GM12878 (cell line): Measurements from ENCODE around the gene LCT. TPM values are rescaled to one million over a fixed set of nuclear protein-coding genes. Genes with fewer than 3 reads are reported as not detected.

Experiments used
- ATAC-seq: fragments of 200-7000 bp; cut with Tn5 transposase; 3 replicates; pipeline ENCODE4 v1.9.1; 2020; ENCODE audit warnings: mild to moderate bottlenecking, moderate library complexity
- BruUV-seq: library from RNA; stranded (reverse); fragments of 400-500 nt; replicated peaks from 2 replicates; lab custom pipeline; 2021; lab: Mats Ljungman, UMichigan
- CTCF ChIA-PET: fragments of 300-600 bp; sonication (Branson Sonifier 250); formaldehyde crosslinking; extraction: SDS; loops from one replicate; lab custom pipeline; 2021; ENCODE audit warnings: inconsistent platforms; lab: Yijun Ruan, JAX
- POLR2A ChIA-PET: fragments of 350-600 bp; formaldehyde crosslinking; extraction: SDS; loops from one replicate; lab custom pipeline; 2021; ENCODE audit warnings: inconsistent platforms; lab: Charles Lee
- RAD21 ChIA-PET: fragments of 300-600 bp; sonication (Branson Sonifier 250); formaldehyde crosslinking; loops from one replicate; lab custom pipeline; 2023; ENCODE audit warnings: antibody characterized with exemption; ENCODE audit not compliant: unreplicated experiment; lab: Charles Lee
- SMC1A ChIA-PET: fragments of 300-600 bp; sonication (Branson Sonifier 250); formaldehyde crosslinking; loops from one replicate; lab custom pipeline; 2023; ENCODE audit not compliant: unreplicated experiment, uncharacterized antibody; lab: Charles Lee
- DNase-seq: peaks from one replicate; pipeline ENCODE4 v3.0.0-alpha.2; 2011; ENCODE audit warnings: low read depth, low spot score
- FAIRE-seq: peaks from 3 replicates; lab custom pipeline; 2011; peaks lifted over from hg19 to GRCh38; lab: Jason Lieb, UNC
- H2AFZ ChIP-seq: 2 replicates; pipeline ENCODE4 v1.6.0; 2011; ENCODE audit warnings: low read depth, low read length, control low read depth; ENCODE audit not compliant: control insufficient read depth
- H3K27ac ChIP-seq: 2 replicates; pipeline ENCODE4 v1.5.1; 2011; ENCODE audit warnings: control low read depth; ENCODE audit not compliant: control insufficient read depth, insufficient read depth
- H3K27me3 ChIP-seq, 2 experiments: replicated peaks in 1 of 2; 2 replicates each; pipeline versions ENCODE4 v1.6.0 to v1.6.1; 2011; ENCODE audit warnings: low read length in 1 of 2; ENCODE audit not compliant: control insufficient read depth in 2 of 2, insufficient read depth in 2 of 2
- H3K36me3 ChIP-seq, 2 experiments: 2 replicates each; pipeline ENCODE4 v1.5.1; 2011; ENCODE audit warnings: low read length in 1 of 2; ENCODE audit not compliant: control insufficient read depth in 2 of 2, insufficient read depth in 2 of 2
- H3K4me1 ChIP-seq: 2 replicates; pipeline ENCODE4 v1.6.1; 2011; ENCODE audit warnings: mild to moderate bottlenecking, low read length, moderate library complexity, mixed read lengths; ENCODE audit not compliant: control insufficient read depth, insufficient read depth
- H3K4me2 ChIP-seq: 2 replicates; pipeline ENCODE4 v1.6.0; 2011; ENCODE audit warnings: control low read depth; ENCODE audit not compliant: control insufficient read depth, insufficient read depth
- H3K4me3 ChIP-seq: fragments of 200-600 bp; sonication (generic); 2 replicates; pipeline ENCODE4 v1.5.1; 2016
- H3K79me2 ChIP-seq: 2 replicates; pipeline ENCODE4 v1.6.0; 2011; ENCODE audit warnings: low read length; ENCODE audit not compliant: control insufficient read depth, insufficient read depth
- H3K9ac ChIP-seq: 2 replicates; pipeline ENCODE4 v1.8.0; 2011; ENCODE audit warnings: low read length, control low read depth, mixed read lengths; ENCODE audit not compliant: control insufficient read depth, insufficient read depth
- H3K9me3 ChIP-seq: replicated peaks from 3 replicates; pipeline ENCODE4 v1.5.1; 2011; ENCODE audit warnings: mild to moderate bottlenecking, low read length; ENCODE audit not compliant: control insufficient read depth, insufficient read depth
- H4K20me1 ChIP-seq: 2 replicates; pipeline ENCODE4 v1.6.0; 2011; ENCODE audit not compliant: control insufficient read depth, insufficient read depth
- CBFB ChIP-seq: IDR thresholded peaks from 2 replicates; pipeline ENCODE4 v1.6.1; 2016; ENCODE audit warnings: antibody characterized with exemption, low read depth
- CHD2 ChIP-seq: IDR thresholded peaks from 2 replicates; pipeline ENCODE4 v1.6.1; 2011; ENCODE audit warnings: low read depth, low read length, improper control_type of control experiment, borderline replicate concordance
- POLR2A ChIP-seq: IDR thresholded peaks from 2 replicates; pipeline ENCODE4 v1.6.1; 2011; ENCODE audit warnings: low read depth, mild to moderate bottlenecking, low read length
- SIX5 ChIP-seq: IDR thresholded peaks from 2 replicates; pipeline ENCODE4 v1.6.1; 2011; ENCODE audit warnings: mild to moderate bottlenecking, low read depth, low read length, moderate library complexity; ENCODE audit not compliant: severe bottlenecking
- WGBS: methylation state at CpG from one replicate; pipeline ENCODE4 v1.1.6; 2016; ENCODE audit warnings: low lambda C conversion rate; ENCODE audit not compliant: insufficient replicate concordance, insufficient coverage; ENCODE audit errors: missing lambda C conversion rate; 5-methylcytosine and 5-hydroxymethylcytosine counted together
- in situ Hi-C: fragments of 300-500 bp; cut with MboI; formaldehyde crosslinking; loops from 9 replicates; pipeline ENCODE4 v1.14.3; 2018; ENCODE audit warnings: mixed read lengths
- intact Hi-C: fragments of 100-400 bp; cut with micrococcal nuclease; formaldehyde crosslinking; loops from one replicate; pipeline ENCODE4 v1.14.2; 2022; ENCODE audit not compliant: unreplicated experiment
- polyA plus RNA-seq, 11 experiments: library from polyadenylated mRNA; depleted of rRNA in 4 of 11; unstranded in 6 of 11; stranded (reverse) in 5 of 11; fragments of >200 nt; fragmentation: Nextera tagmentation in 4 of 11; fragmentation: Illumina TruSeq in 1 of 11; extraction: Ambion mirVana in 4 of 11; extraction: Trizol in 1 of 11; gene quantifications; 1 replicate in 1 of 11; 2 replicates in 10 of 11; pipeline versions ENCODE4 v1.2.1 to v1.2.3, GENCODE V29; 2011 to 2016; ENCODE audit warnings: inconsistent platforms in 2 of 11, missing spikeins in 2 of 11, low read depth in 1 of 11
- total RNA-seq, 4 experiments: library from RNA; depleted of rRNA in 3 of 4; stranded (reverse); fragments of >200 nt in 3 of 4; fragmentation: Illumina TruSeq in 1 of 4; extraction: Trizol in 1 of 4; gene quantifications; 2 replicates each; pipeline versions ENCODE4 v1.2.1 to v1.2.3, GENCODE V29; 2013 to 2021
- TF ChIP-seq, protein P1 (sequence below): IDR thresholded peaks from 2 replicates; pipeline ENCODE4 v1.6.1; 2011; ENCODE audit warnings: mild to moderate bottlenecking, low read depth, low read length, moderate library complexity; ENCODE audit not compliant: insufficient replicate concordance
- TF ChIP-seq, protein P2 (sequence below): IDR thresholded peaks from 2 replicates; pipeline ENCODE4 v1.6.1; 2012; ENCODE audit warnings: mild to moderate bottlenecking, low read depth, low read length
- TF ChIP-seq, protein P3 (sequence below): fragments of 150-350 bp; IDR thresholded peaks from 2 replicates; pipeline ENCODE4 v1.6.1; 2016; ENCODE audit warnings: low read depth, low read length

The LCT gene
- total and polyA plus RNA-seq, 10 of the 15 experiments (the other 5 are each of a cell fraction or from before 2014, with no cell fraction given), result 0.02 to 0.09 (median 0.07) TPM; not detected in 3

DNA sequence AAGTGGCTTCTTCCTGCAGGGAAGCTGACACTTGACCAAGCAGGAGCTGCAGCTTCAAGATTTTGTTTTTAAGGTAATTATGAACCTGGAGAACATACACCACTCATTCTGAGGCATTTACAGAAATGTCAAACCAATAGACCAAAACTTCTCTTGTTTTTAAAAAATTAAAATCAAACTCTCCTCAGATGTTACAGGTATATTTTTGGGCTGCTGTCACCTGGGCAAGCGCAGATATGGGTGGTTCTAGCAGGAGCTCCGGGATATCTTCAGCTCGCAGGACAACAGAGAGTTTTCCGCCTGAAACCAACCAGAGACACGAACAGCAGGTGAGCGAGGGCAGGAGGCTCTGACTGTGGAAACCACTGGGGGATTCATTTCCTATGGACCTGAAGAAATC is 4.1 kb downstream of the LCT start:
- in situ Hi-C loops (no loop called here), intact Hi-C loops (no loop called here)
- no peaks in the 10 kb centered on the region for H3K27me3 ChIP-seq
- no peak overlapping the region for H3K27ac ChIP-seq
- ChIA-PET CTCF (interaction anchor here (1.2 kb wide), 1 partner anchor 35 kb away, joined by 4 read pairs; no protein-coding TSS in a partner anchor), SMC1A (interaction anchor here (1.1 to 2.2 kb wide), 2 partner anchors 8 to 552 kb away, joined by 3 to 5 read pairs; no protein-coding TSS in a partner anchor), RAD21 (interaction anchor here (1.0 kb wide), 1 partner anchor 81 kb away, joined by 6 read pairs; no protein-coding TSS in a partner anchor), POLR2A (interaction anchor here (1.0 kb wide), 1 partner anchor 38 kb away, joined by 9 read pairs; no protein-coding TSS in a partner anchor)
- BruUV-seq, result no TSS peak
- H2AFZ ChIP-seq, result no peak overlapping the region
- no peak for DNase-seq
- no peak overlapping the region for H3K4me2 ChIP-seq
- no peak for ATAC-seq
- H3K79me2 ChIP-seq, result no peaks in the 10 kb centered on the region
- no peaks in the 10 kb centered on the region for H3K4me1 ChIP-seq
- 98% methylated on average over 6 of the region's 6 CpGs for WGBS
- no peak for FAIRE-seq
- H4K20me1 ChIP-seq, result no peaks in the 10 kb centered on the region
- no peak for TF ChIP-seq POLR2A
- TF ChIP-seq, protein P1, sequence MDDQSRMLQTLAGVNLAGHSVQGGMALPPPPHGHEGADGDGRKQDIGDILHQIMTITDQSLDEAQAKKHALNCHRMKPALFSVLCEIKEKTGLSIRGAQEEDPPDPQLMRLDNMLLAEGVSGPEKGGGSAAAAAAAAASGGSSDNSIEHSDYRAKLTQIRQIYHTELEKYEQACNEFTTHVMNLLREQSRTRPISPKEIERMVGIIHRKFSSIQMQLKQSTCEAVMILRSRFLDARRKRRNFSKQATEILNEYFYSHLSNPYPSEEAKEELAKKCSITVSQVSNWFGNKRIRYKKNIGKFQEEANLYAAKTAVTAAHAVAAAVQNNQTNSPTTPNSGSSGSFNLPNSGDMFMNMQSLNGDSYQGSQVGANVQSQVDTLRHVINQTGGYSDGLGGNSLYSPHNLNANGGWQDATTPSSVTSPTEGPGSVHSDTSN, result no peak
- TF ChIP-seq CBFB, result no peak
- TF ChIP-seq, protein P2, sequence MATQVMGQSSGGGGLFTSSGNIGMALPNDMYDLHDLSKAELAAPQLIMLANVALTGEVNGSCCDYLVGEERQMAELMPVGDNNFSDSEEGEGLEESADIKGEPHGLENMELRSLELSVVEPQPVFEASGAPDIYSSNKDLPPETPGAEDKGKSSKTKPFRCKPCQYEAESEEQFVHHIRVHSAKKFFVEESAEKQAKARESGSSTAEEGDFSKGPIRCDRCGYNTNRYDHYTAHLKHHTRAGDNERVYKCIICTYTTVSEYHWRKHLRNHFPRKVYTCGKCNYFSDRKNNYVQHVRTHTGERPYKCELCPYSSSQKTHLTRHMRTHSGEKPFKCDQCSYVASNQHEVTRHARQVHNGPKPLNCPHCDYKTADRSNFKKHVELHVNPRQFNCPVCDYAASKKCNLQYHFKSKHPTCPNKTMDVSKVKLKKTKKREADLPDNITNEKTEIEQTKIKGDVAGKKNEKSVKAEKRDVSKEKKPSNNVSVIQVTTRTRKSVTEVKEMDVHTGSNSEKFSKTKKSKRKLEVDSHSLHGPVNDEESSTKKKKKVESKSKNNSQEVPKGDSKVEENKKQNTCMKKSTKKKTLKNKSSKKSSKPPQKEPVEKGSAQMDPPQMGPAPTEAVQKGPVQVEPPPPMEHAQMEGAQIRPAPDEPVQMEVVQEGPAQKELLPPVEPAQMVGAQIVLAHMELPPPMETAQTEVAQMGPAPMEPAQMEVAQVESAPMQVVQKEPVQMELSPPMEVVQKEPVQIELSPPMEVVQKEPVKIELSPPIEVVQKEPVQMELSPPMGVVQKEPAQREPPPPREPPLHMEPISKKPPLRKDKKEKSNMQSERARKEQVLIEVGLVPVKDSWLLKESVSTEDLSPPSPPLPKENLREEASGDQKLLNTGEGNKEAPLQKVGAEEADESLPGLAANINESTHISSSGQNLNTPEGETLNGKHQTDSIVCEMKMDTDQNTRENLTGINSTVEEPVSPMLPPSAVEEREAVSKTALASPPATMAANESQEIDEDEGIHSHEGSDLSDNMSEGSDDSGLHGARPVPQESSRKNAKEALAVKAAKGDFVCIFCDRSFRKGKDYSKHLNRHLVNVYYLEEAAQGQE, result no peak
- TF ChIP-seq, protein P3, sequence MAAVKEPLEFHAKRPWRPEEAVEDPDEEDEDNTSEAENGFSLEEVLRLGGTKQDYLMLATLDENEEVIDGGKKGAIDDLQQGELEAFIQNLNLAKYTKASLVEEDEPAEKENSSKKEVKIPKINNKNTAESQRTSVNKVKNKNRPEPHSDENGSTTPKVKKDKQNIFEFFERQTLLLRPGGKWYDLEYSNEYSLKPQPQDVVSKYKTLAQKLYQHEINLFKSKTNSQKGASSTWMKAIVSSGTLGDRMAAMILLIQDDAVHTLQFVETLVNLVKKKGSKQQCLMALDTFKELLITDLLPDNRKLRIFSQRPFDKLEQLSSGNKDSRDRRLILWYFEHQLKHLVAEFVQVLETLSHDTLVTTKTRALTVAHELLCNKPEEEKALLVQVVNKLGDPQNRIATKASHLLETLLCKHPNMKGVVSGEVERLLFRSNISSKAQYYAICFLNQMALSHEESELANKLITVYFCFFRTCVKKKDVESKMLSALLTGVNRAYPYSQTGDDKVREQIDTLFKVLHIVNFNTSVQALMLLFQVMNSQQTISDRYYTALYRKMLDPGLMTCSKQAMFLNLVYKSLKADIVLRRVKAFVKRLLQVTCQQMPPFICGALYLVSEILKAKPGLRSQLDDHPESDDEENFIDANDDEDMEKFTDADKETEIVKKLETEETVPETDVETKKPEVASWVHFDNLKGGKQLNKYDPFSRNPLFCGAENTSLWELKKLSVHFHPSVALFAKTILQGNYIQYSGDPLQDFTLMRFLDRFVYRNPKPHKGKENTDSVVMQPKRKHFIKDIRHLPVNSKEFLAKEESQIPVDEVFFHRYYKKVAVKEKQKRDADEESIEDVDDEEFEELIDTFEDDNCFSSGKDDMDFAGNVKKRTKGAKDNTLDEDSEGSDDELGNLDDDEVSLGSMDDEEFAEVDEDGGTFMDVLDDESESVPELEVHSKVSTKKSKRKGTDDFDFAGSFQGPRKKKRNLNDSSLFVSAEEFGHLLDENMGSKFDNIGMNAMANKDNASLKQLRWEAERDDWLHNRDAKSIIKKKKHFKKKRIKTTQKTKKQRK, result no peak
- no peak for TF ChIP-seq SIX5
- TF ChIP-seq CHD2, result no peak
- TF ChIP-seq, all 136 proteins: peak for 0
- Histone ChIP-seq H3K36me3 (no peaks in the 10 kb centered on the region), H3K4me3 (no peak overlapping the region), H3K9me3 (no peaks in the 10 kb centered on the region), H3K9ac (no peak overlapping the region)
